ENCODE data around the gene IFNA2. TPM values are rescaled to one million over a fixed set of nuclear protein-coding genes. Genes with fewer than 3 reads are reported as not detected.
A peak's percentile ranks its signal among the peaks of the same experiment; 100 is the strongest.

The IFNA2 gene
- total RNA-seq, 2 experiments from 2014 or later = not detected

- Histone ChIP-seq H3K27ac (ENCODE audit: low read depth in 1 of 2, low read length in 2 of 2) (peak overlapping the region in 1 of 2 donors; percentile 45), H3K4me1 (ENCODE audit: insufficient read depth, low read length) (peaks cover 9% of the 10 kb centered on the region), H3K9me3 (ENCODE audit: control insufficient read depth in 1 of 2, insufficient read depth in 1 of 2, low read length in 2 of 2) (no peaks in the 10 kb centered on the region), H3K36me3 (ENCODE audit: insufficient read depth, low read length) (no peaks in the 10 kb centered on the region), H3K27me3 (ENCODE audit: control insufficient read depth in 1 of 2, insufficient read depth in 2 of 2, low read length in 2 of 2) (no peaks in the 10 kb centered on the region), H3K4me3 (ENCODE audit: low read length) (peak overlapping the region; percentile 26)
- DNase-seq (peak in 3 of 14 experiments; percentile 28 to 49 (median 35)), ATAC-seq (ENCODE audit: poor library complexity) (peak; percentile 72)
- Mint-ChIP-seq H3K4me3 (peak overlapping the region; percentile 74), H3K27me3 (peaks cover 9% of the 10 kb centered on the region), H3K36me3 (ENCODE audit: low read depth) (no peaks in the 10 kb centered on the region), H3K27ac (peak overlapping the region; percentile 83), H3K9me3 (peaks cover 2% of the 10 kb centered on the region), H3K4me1 (ENCODE audit: low read depth) (peaks cover 21% of the 10 kb centered on the region)
- ChIA-PET POLR2A (interaction anchor here (0.8 to 1.7 kb wide), 5 partner anchors 23 to 445 kb away, joined by 3 to 4 read pairs (median 4); partner anchors contain the start of genes KLHL9 and MTAP), CTCF (no interaction called here)
- no peak for TF ChIP-seq CTCF (IDR thresholded peaks at IDR 0.05)
- intact Hi-C loops (cut with DNase I, micrococcal nuclease) = no loop called here
Observed at GRCh38 chr9:21357479-21358460, 27.4 kb downstream of the IFNA2 start.

- Histone ChIP-seq H3K9me3 (ENCODE audit: control insufficient read depth in 1 of 2, insufficient read depth in 1 of 2, low read length in 2 of 2) (no peaks in the 10 kb centered on the region), H3K4me1 (ENCODE audit: insufficient read depth, low read length) (no peaks in the 10 kb centered on the region), H3K36me3 (ENCODE audit: insufficient read depth, low read length) (no peaks in the 10 kb centered on the region), H3K27ac (ENCODE audit: low read depth in 1 of 2, low read length in 2 of 2) (no peak within 1 kb of the TSS), H3K27me3 (ENCODE audit: control insufficient read depth in 1 of 2, insufficient read depth in 2 of 2, low read length in 2 of 2) (peaks cover 6% of the 10 kb centered on the region in 2 experiments), H3K4me3 (ENCODE audit: low read length) (no peak within 1 kb of the TSS)
- POLR2A ChIA-PET = no interaction called here
- no peak for DNase-seq
- intact Hi-C loops (cut with DNase I, micrococcal nuclease) = no loop called here
- no peaks in the 10 kb centered on the region for H3K36me3 Mint-ChIP-seq (ENCODE audit: low read depth)
- peaks cover 25% of the 10 kb centered on the region for H3K27me3 Mint-ChIP-seq
- TF ChIP-seq CTCF (IDR thresholded peaks at IDR 0.05) = no peak
- no peak within 1 kb of the TSS for H3K27ac Mint-ChIP-seq
- no peaks in the 10 kb centered on the region for H3K4me1 Mint-ChIP-seq (ENCODE audit: low read depth)
- H3K9me3 Mint-ChIP-seq = peaks cover 2% of the 10 kb centered on the region
- H3K4me3 Mint-ChIP-seq = no peak within 1 kb of the TSS
- CTCF ChIA-PET = no interaction called here
- ATAC-seq (ENCODE audit: poor library complexity) = no peak
Observed at GRCh38 chr9:21350787-21351186, 34.4 kb downstream of the IFNA2 start, which contains the start of gene IFNA6. TSS of gene IFNA6 (minus strand) at chr9:21350887. CDS start at chr9:21350887, 0 bp downstream.

DNA sequence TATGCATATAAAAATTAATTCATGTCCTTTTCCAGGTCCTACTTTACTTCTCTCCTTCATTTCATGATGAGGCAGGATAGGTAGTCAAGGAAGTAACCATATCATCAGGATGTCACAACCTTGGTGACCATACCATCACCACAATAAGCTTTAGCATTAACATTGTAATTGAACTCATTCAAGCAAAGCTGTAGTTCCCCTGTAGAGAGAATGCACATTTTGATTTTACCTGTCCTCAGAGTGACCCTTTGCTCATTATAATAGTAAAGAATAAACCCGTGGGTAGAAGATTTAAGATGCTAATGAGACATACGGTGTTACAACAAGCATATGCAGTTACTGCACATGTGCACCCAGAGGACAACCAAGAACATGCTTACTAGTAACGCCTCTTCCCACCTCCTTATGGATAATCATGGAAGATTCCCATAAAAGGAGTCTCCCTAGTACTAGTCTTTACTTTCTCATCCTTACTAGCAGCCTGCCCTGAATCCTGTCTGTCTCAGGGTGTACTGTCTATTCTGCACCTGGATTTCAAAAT, 36.7 kb downstream of the IFNA2 start:
- no peaks in the 10 kb centered on the region for H3K4me1 ChIP-seq (ENCODE audit: insufficient read depth, low read length)
- H3K9me3 ChIP-seq (ENCODE audit: control insufficient read depth in 1 of 2, insufficient read depth in 1 of 2, low read length in 2 of 2) = no peaks in the 10 kb centered on the region
- no peak for DNase-seq
- no peaks in the 10 kb centered on the region for H3K36me3 ChIP-seq (ENCODE audit: insufficient read depth, low read length)
- ChIA-PET POLR2A (interaction anchor here (2.2 kb wide), 1 partner anchor 14 kb away, joined by 11 read pairs; the partner anchor contains the start of gene KLHL9), CTCF (no interaction called here)
- Mint-ChIP-seq H3K4me1 (ENCODE audit: low read depth) (no peaks in the 10 kb centered on the region), H3K27ac (no peak overlapping the region), H3K9me3 (peaks cover 2% of the 10 kb centered on the region), H3K36me3 (ENCODE audit: low read depth) (no peaks in the 10 kb centered on the region), H3K27me3 (peaks cover 38% of the 10 kb centered on the region), H3K4me3 (no peak overlapping the region)
- H3K4me3 ChIP-seq (ENCODE audit: low read length) = no peak overlapping the region
- no peak overlapping the region for H3K27ac ChIP-seq (ENCODE audit: low read depth in 1 of 2, low read length in 2 of 2)
- intact Hi-C loops (cut with DNase I, micrococcal nuclease) = no loop called here
- peaks cover 6% of the 10 kb centered on the region in 2 experiments for H3K27me3 ChIP-seq (ENCODE audit: control insufficient read depth in 1 of 2, insufficient read depth in 2 of 2, low read length in 2 of 2)
- TF ChIP-seq CTCF (IDR thresholded peaks at IDR 0.05) = no peak
- ATAC-seq (ENCODE audit: poor library complexity) = no peak
